HepG2 (cell line): ENCODE results near the gene WDR11. TPM values are rescaled to one million over a fixed set of nuclear protein-coding genes. Genes with fewer than 3 reads are reported as not detected.
A peak's percentile ranks its signal among the peaks of the same experiment; 100 is the strongest.

Experiments used
- ARID5B ChIP-seq: IDR thresholded peaks from 2 replicates; pipeline ENCODE4 v1.4.0; 2020; ENCODE audit warnings: mild to moderate bottlenecking, missing genetic modification reagents
- ATF1 ChIP-seq: IDR thresholded peaks from 2 replicates; pipeline ENCODE4 v1.6.1; 2016; ENCODE audit warnings: mild to moderate bottlenecking, control low read depth
- ATF4 ChIP-seq, 2 experiments: fragments of 450-650 bp in 1 of 2; sonication (generic) in 1 of 2; formaldehyde crosslinking; IDR thresholded peaks; 2 replicates each; pipeline versions ENCODE4 v1.5.0 to v1.8.0; 2020 to 2022; ENCODE audit warnings: mild to moderate bottlenecking in 1 of 2, missing genetic modification reagents in 1 of 2
- CREB1 ChIP-seq, 2 experiments: fragments of 450-650 bp in 1 of 2; IDR thresholded peaks; 2 replicates each; pipeline ENCODE4 v1.6.1; 2016 to 2017; ENCODE audit warnings: control low read depth in 1 of 2, mild to moderate bottlenecking in 1 of 2, missing compliant biosample characterization in 1 of 2, missing genetic modification characterization in 1 of 2
- ELK4 ChIP-seq: sonication (generic); formaldehyde crosslinking; IDR thresholded peaks from 2 replicates; pipeline ENCODE4 v1.9.0; 2021; ENCODE audit warnings: missing genetic modification reagents, borderline replicate concordance
- FIP1L1 ChIP-seq: fragments of 200-400 bp; formaldehyde crosslinking; IDR thresholded peaks from 2 replicates; pipeline ENCODE4 v1.6.1; 2018; ENCODE audit warnings: low read depth, mild to moderate bottlenecking, low read length, moderate library complexity, borderline replicate concordance; ENCODE audit not compliant: insufficient read depth
- KDM3A ChIP-seq: IDR thresholded peaks from 2 replicates; pipeline ENCODE4 v1.6.1; 2018; ENCODE audit warnings: low read depth, missing compliant biosample characterization
- MAZ ChIP-seq, 2 experiments: sonication (generic) in 1 of 2; formaldehyde crosslinking in 1 of 2; IDR thresholded peaks; 2 replicates each; pipeline versions ENCODE4 v1.5.0 to v1.6.1; 2012 to 2020; ENCODE audit warnings: low read depth in 2 of 2, mild to moderate bottlenecking in 2 of 2, borderline replicate concordance in 1 of 2, improper control_type of control experiment in 1 of 2, low read length in 1 of 2, missing genetic modification reagents in 1 of 2, moderate library complexity in 1 of 2
- RAD21 ChIP-seq: fragments of 450-650 bp; formaldehyde crosslinking; IDR thresholded peaks from 2 replicates; pipeline ENCODE4 v1.5.0; 2020; ENCODE audit warnings: mild to moderate bottlenecking
- SP1 ChIP-seq, 2 experiments: fragments of 450-650 bp in 1 of 2; sonication (generic) in 1 of 2; formaldehyde crosslinking in 1 of 2; IDR thresholded peaks; 2 replicates each; pipeline versions ENCODE4 v1.4.0 to v1.6.1; 2016 to 2020; ENCODE audit warnings: missing genetic modification reagents in 1 of 2
- TERF1 ChIP-seq: sonication (generic); formaldehyde crosslinking; IDR thresholded peaks from 2 replicates; pipeline ENCODE4 v1.8.0; 2022; ENCODE audit warnings: mild to moderate bottlenecking, missing genetic modification reagents, moderate library complexity
- ZNF205 ChIP-seq: IDR thresholded peaks from 2 replicates; pipeline ENCODE4 v1.6.1; 2018; ENCODE audit warnings: missing biosample characterization, missing genetic modification reagents
- ZNF235 ChIP-seq: sonication (generic); formaldehyde crosslinking; IDR thresholded peaks from 2 replicates; pipeline ENCODE4 v1.8.1; 2023; ENCODE audit warnings: mild to moderate bottlenecking, missing genetic modification reagents, borderline replicate concordance
- ZNF687 ChIP-seq: sonication (generic); formaldehyde crosslinking; IDR thresholded peaks from 2 replicates; pipeline ENCODE4 v1.5.1; 2020; ENCODE audit warnings: mild to moderate bottlenecking, missing genetic modification reagents, moderate library complexity
- ZNF772 ChIP-seq: sonication (generic); formaldehyde crosslinking; IDR thresholded peaks from 2 replicates; pipeline ENCODE4 v1.5.0; 2020; ENCODE audit warnings: mild to moderate bottlenecking, missing genetic modification reagents
- polyA plus RNA-seq, 8 experiments: library from polyadenylated mRNA; depleted of rRNA in 3 of 8; stranded (reverse) in 7 of 8; unstranded in 1 of 8; fragments of >200 nt; fragmentation: Illumina TruSeq in 4 of 8; extraction: Trizol in 4 of 8; gene quantifications; 2 replicates each; pipeline versions ENCODE4 v1.2.1 to v1.2.3, GENCODE V29; 2011 to 2016; ENCODE audit warnings: low read depth in 4 of 8, missing spikeins in 1 of 8, mixed read lengths in 1 of 8; ENCODE audit not compliant: insufficient read depth in 1 of 8
- total RNA-seq, 5 experiments: library from RNA; depleted of rRNA; stranded (reverse); fragments of >200 nt; fragmentation: Illumina TruSeq; extraction: Trizol; gene quantifications; 2 replicates each; pipeline ENCODE4 v1.2.3, GENCODE V29; 2016; ENCODE audit warnings: low read depth in 1 of 5

WDR11 gene
- total and polyA plus RNA-seq, 2 of the 13 experiments (the other 11 are each of a cell fraction or from before 2014, with no cell fraction given): 38.0 to 45.2 TPM

- TF ChIP-seq ATF4 (CRISPR knock-in tag; IDR thresholded peaks at IDR 0.05) (no peak), ZNF235 (no peak), ATF1 (CRISPR knock-in tag) (no peak), ZNF772 (0 out of 2 replicates have a peak, but pooled peaks have one; percentile 40), ZNF205 (0 out of 2 replicates have a peak, but pooled peaks have one; percentile 28), ZNF687 (peak; percentile 39; the same call in 1 of the 2 replicates), CREB1 (IDR thresholded peaks at IDR 0.05) (no peak), CREB1 (CRISPR knock-in tag; IDR thresholded peaks at IDR 0.05) (no peak), ELK4 (CRISPR knock-in tag) (no peak), FIP1L1 (no peak), MAZ (IDR thresholded peaks at IDR 0.05; ENCODE audit: borderline replicate concordance, low read depth, low read length) (no peak), MAZ (CRISPR knock-in tag; IDR thresholded peaks at IDR 0.05; ENCODE audit: low read depth) (peak; percentile 46; the same call in 1 of the 2 replicates), ARID5B (CRISPR knock-in tag) (peak; percentile 36; the same call in 1 of the 2 replicates), SP1 (IDR thresholded peaks at IDR 0.05) (no peak), SP1 (CRISPR knock-in tag; IDR thresholded peaks at IDR 0.05) (0 out of 2 replicates have a peak, but pooled peaks have one; percentile 25), RAD21 (CRISPR knock-in tag) (peak; percentile 97), KDM3A (0 out of 2 replicates have a peak, but pooled peaks have one; percentile 36), TERF1 (no peak)
These were observed 97.9 kb downstream of the WDR11 start (continued) for GRCh38 chr10:120948889-120949608.
